SK-N-SH (cell line): ENCODE results near the gene CAPN10. TPM values are rescaled to one million over a fixed set of nuclear protein-coding genes. Genes with fewer than 3 reads are reported as not detected.

Experiments used
- CTCF ChIA-PET: fragments of 300-600, 350-600 bp; formaldehyde crosslinking; extraction: SDS; loops from one replicate; lab custom pipeline; 2021; lab: Yijun Ruan, JAX
- POLR2A ChIA-PET: fragments of 350-600 bp; sonication (Branson Sonifier 250); formaldehyde crosslinking; extraction: SDS; loops from one replicate; lab custom pipeline; 2020; ENCODE audit warnings: antibody characterized with exemption, inconsistent platforms; lab: Yijun Ruan, JAX
- DNase-seq: peaks from one replicate; pipeline ENCODE4 v3.0.0; 2012
- H2AFZ ChIP-seq: fragments of 200-600 bp; sonication (generic); 2 replicates; pipeline ENCODE4 v1.8.1; 2016; ENCODE audit warnings: antibody characterized with exemption, mild to moderate bottlenecking, low read depth
- H3F3A ChIP-seq: fragments of 200-600 bp; sonication (generic); replicated peaks from 2 replicates; pipeline ENCODE3; 2016; ENCODE audit warnings: antibody characterized with exemption, mild to moderate bottlenecking; ENCODE audit not compliant: insufficient read depth
- H3K27ac ChIP-seq, 2 experiments: fragments of 200-500 bp in 1 of 2; fragments of 200-600 bp in 1 of 2; sonication (Bioruptor generic) in 1 of 2; sonication (generic), shearing (Covaris generic) in 1 of 2; 2 replicates each; pipeline versions ENCODE4 v1.5.1 to v1.6.1; 2014 to 2016; ENCODE audit warnings: low read depth in 2 of 2, inconsistent platforms in 1 of 2, low read length in 1 of 2, mild to moderate bottlenecking in 1 of 2, mixed read lengths in 1 of 2
- H3K27me3 ChIP-seq: fragments of 200-600 bp; sonication (generic), shearing (Covaris generic); 2 replicates; pipeline ENCODE4 v1.6.1; 2016; ENCODE audit warnings: mixed run types; ENCODE audit not compliant: insufficient read depth
- H3K36me3 ChIP-seq, 2 experiments: fragments of 200-500 bp in 1 of 2; fragments of 200-600 bp in 1 of 2; sonication (Bioruptor generic) in 1 of 2; sonication (generic) in 1 of 2; replicated peaks in 1 of 2; 2 replicates each; pipeline versions ENCODE3 to v1.5.1; 2014 to 2016; ENCODE audit warnings: low read length in 1 of 2, mild to moderate bottlenecking in 1 of 2; ENCODE audit not compliant: insufficient read depth in 2 of 2, control insufficient read depth in 1 of 2
- H3K4me1 ChIP-seq, 2 experiments: fragments of 200-500 bp in 1 of 2; fragments of 200-600 bp in 1 of 2; sonication (Bioruptor generic) in 1 of 2; sonication (generic), shearing (Covaris generic) in 1 of 2; 2 replicates each; pipeline versions ENCODE4 v1.5.1 to v1.6.1; 2014 to 2016; ENCODE audit warnings: low read depth in 1 of 2, low read length in 1 of 2, mixed run types in 1 of 2; ENCODE audit not compliant: insufficient read depth in 2 of 2, control insufficient read depth in 1 of 2
- H3K4me2 ChIP-seq: fragments of 200-600 bp; sonication (generic), shearing (Covaris generic); 2 replicates; pipeline ENCODE4 v1.6.1; 2017; ENCODE audit warnings: mixed run types
- H3K4me3 ChIP-seq, 2 experiments: fragments of 200-500 bp in 1 of 2; fragments of 200-600 bp in 1 of 2; sonication (Bioruptor generic) in 1 of 2; sonication (generic), shearing (Covaris generic) in 1 of 2; 2 replicates each; pipeline versions ENCODE4 v1.5.1 to v1.8.1; 2014 to 2016; ENCODE audit warnings: low read depth in 2 of 2, inconsistent platforms in 1 of 2, low read length in 1 of 2, mild to moderate bottlenecking in 1 of 2, mixed read lengths in 1 of 2, moderate library complexity in 1 of 2
- H3K79me2 ChIP-seq: fragments of 200-600 bp; sonication (generic); 2 replicates; pipeline ENCODE4 v1.8.1; 2017; ENCODE audit warnings: mild to moderate bottlenecking; ENCODE audit not compliant: insufficient read depth
- H3K9ac ChIP-seq: fragments of 200-600 bp; sonication (generic); 2 replicates; pipeline ENCODE4 v1.6.1; 2017; ENCODE audit warnings: mixed run types
- H3K9me2 ChIP-seq: fragments of 200-600 bp; sonication (generic); 2 replicates; pipeline ENCODE4 v1.6.1; 2017; ENCODE audit warnings: mixed run types
- H3K9me3 ChIP-seq: fragments of 200-600 bp; sonication (generic); 2 replicates; pipeline ENCODE4 v1.6.1; 2017; ENCODE audit warnings: mixed run types, mild to moderate bottlenecking, moderate library complexity
- H4K20me1 ChIP-seq: fragments of 200-600 bp; sonication (generic); 2 replicates; pipeline ENCODE4 v1.6.1; 2017; ENCODE audit warnings: mild to moderate bottlenecking, mixed run types; ENCODE audit not compliant: insufficient read depth
- CTCF ChIP-seq: fragments of 200-600 bp; sonication (generic); IDR thresholded peaks from 2 replicates; pipeline ENCODE4 v1.6.1; 2017; ENCODE audit warnings: antibody characterized with exemption, mild to moderate bottlenecking, moderate library complexity
- ELF1 ChIP-seq: IDR thresholded peaks from 2 replicates; pipeline ENCODE4 v1.4.0; 2012
- EZH2phosphoT487 ChIP-seq: fragments of 200-600 bp; sonication (generic); IDR thresholded peaks from 2 replicates; pipeline ENCODE4 v1.6.1; 2017; ENCODE audit warnings: low read depth, mixed run types, mild to moderate bottlenecking, antibody characterized with exemption, moderate library complexity, borderline replicate concordance
- FOSL2 ChIP-seq: IDR thresholded peaks from 2 replicates; pipeline ENCODE4 v1.4.0; 2012; ENCODE audit warnings: low read depth, mild to moderate bottlenecking, moderate library complexity, borderline replicate concordance
- FOXJ3 ChIP-seq: sonication (generic); formaldehyde crosslinking; IDR thresholded peaks from 2 replicates; pipeline ENCODE4 v1.5.1; 2020; ENCODE audit warnings: mild to moderate bottlenecking, missing genetic modification reagents
- FOXM1 ChIP-seq: IDR thresholded peaks from 2 replicates; pipeline ENCODE4 v1.4.0; 2012; ENCODE audit warnings: low read depth, mild to moderate bottlenecking
- GATA2 ChIP-seq: sonication (generic); formaldehyde crosslinking; IDR thresholded peaks from 2 replicates; pipeline ENCODE4 v1.5.0; 2020; ENCODE audit warnings: mild to moderate bottlenecking, missing genetic modification reagents
- JUND ChIP-seq: IDR thresholded peaks from 2 replicates; pipeline ENCODE4 v1.4.0; 2012
- MEF2A ChIP-seq: IDR thresholded peaks from 2 replicates; pipeline ENCODE4 v1.4.0; 2012; ENCODE audit warnings: low read depth, borderline replicate concordance
- NFIC ChIP-seq: IDR thresholded peaks from 2 replicates; pipeline ENCODE4 v1.4.0; 2012; ENCODE audit warnings: borderline replicate concordance
- POLR2AphosphoS5 ChIP-seq: IDR thresholded peaks from 2 replicates; pipeline ENCODE4 v1.6.1; 2012; ENCODE audit warnings: low read depth, low read length
- RFX5 ChIP-seq: IDR thresholded peaks from 2 replicates; pipeline ENCODE4 v1.6.1; 2012; ENCODE audit warnings: mild to moderate bottlenecking, improper control_type of control experiment, low read length
- RXRA ChIP-seq: IDR thresholded peaks from 2 replicates; pipeline ENCODE4 v1.4.0; 2012; ENCODE audit warnings: low read depth, mild to moderate bottlenecking, borderline replicate concordance
- SIN3A ChIP-seq: IDR thresholded peaks from 2 replicates; pipeline ENCODE4 v1.6.1; 2012; ENCODE audit warnings: low read depth, mild to moderate bottlenecking, low read length, moderate library complexity, borderline replicate concordance
- TCF12 ChIP-seq: IDR thresholded peaks from 2 replicates; pipeline ENCODE4 v1.4.0; 2012
- TEAD4 ChIP-seq: IDR thresholded peaks from 2 replicates; pipeline ENCODE4 v1.4.0; 2012; ENCODE audit warnings: mild to moderate bottlenecking, borderline replicate concordance; ENCODE audit not compliant: insufficient read depth
- ZBTB33 ChIP-seq: IDR thresholded peaks from 2 replicates; pipeline ENCODE4 v1.4.0; 2012; ENCODE audit warnings: low read depth, borderline replicate concordance
- WGBS: methylation state at CpG from one replicate; pipeline ENCODE4 v1.1.6; 2017; ENCODE audit warnings: low lambda C conversion rate; 5-methylcytosine and 5-hydroxymethylcytosine counted together
- polyA plus RNA-seq, 3 experiments: library from polyadenylated mRNA; depleted of rRNA; stranded (reverse); fragments of >200 nt; gene quantifications; 2 replicates each; pipeline ENCODE4 v1.2.3, GENCODE V29; 2012
- TF ChIP-seq, protein P1 (sequence below): IDR thresholded peaks from 2 replicates; pipeline ENCODE4 v1.4.0; 2012; ENCODE audit warnings: low read depth, borderline replicate concordance
- TF ChIP-seq, protein P2 (sequence below): fragments of 150-350 bp; IDR thresholded peaks from 2 replicates; pipeline ENCODE4 v1.6.1; 2016; ENCODE audit warnings: mild to moderate bottlenecking, low read depth, low read length

Gene CAPN10
- polyA plus RNA-seq, 1 of the 3 experiments (the other 2 are of a cell fraction), result 24.0 TPM

- Histone ChIP-seq H3K4me2 (no peak overlapping the region), H3K27ac (no peak overlapping the region), H3K9ac (no peak overlapping the region), H3K9me3 (no peaks in the 10 kb centered on the region), H4K20me1 (no peaks in the 10 kb centered on the region), H3K27me3 (no peaks in the 10 kb centered on the region), H3K4me3 (no peak overlapping the region), H3K36me3 (peaks cover 20 to 22% of the 10 kb centered on the region in 2 experiments), H3K9me2 (no peaks in the 10 kb centered on the region), H3K79me2 (peaks cover 28% of the 10 kb centered on the region; the same call in 1 of the 2 replicates), H3F3A (no peaks in the 10 kb centered on the region), H2AFZ (no peak overlapping the region), H3K4me1 (no peaks in the 10 kb centered on the region)
- CTCF ChIA-PET, result interaction anchor here (0.8 to 2.5 kb wide), 4 partner anchors 15 to 47 kb away, joined by 3 to 9 read pairs (median 4); no protein-coding TSS in a partner anchor
- WGBS, result 98% methylated on average over 4 of the region's 4 CpGs
- no peak for TF ChIP-seq SIN3A
- TF ChIP-seq, protein P1, sequence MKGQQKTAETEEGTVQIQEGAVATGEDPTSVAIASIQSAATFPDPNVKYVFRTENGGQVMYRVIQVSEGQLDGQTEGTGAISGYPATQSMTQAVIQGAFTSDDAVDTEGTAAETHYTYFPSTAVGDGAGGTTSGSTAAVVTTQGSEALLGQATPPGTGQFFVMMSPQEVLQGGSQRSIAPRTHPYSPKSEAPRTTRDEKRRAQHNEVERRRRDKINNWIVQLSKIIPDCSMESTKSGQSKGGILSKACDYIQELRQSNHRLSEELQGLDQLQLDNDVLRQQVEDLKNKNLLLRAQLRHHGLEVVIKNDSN, result no peak
- TF ChIP-seq TCF12, result no peak
- no peak for TF ChIP-seq FOXM1
- TF ChIP-seq, protein P2, sequence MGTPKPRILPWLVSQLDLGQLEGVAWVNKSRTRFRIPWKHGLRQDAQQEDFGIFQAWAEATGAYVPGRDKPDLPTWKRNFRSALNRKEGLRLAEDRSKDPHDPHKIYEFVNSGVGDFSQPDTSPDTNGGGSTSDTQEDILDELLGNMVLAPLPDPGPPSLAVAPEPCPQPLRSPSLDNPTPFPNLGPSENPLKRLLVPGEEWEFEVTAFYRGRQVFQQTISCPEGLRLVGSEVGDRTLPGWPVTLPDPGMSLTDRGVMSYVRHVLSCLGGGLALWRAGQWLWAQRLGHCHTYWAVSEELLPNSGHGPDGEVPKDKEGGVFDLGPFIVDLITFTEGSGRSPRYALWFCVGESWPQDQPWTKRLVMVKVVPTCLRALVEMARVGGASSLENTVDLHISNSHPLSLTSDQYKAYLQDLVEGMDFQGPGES, result no peak
- TF ChIP-seq FOSL2, result no peak
- no peak for TF ChIP-seq EZH2phosphoT487
- no peak for TF ChIP-seq TEAD4
- TF ChIP-seq ELF1, result no peak
- TF ChIP-seq NFIC, result no peak
- TF ChIP-seq FOXJ3 (CRISPR knock-in tag), result no peak
- no peak for TF ChIP-seq RFX5
- no peak for TF ChIP-seq GATA2 (CRISPR knock-in tag)
- no peak for TF ChIP-seq POLR2AphosphoS5
- TF ChIP-seq CTCF, result no peak
- POLR2A ChIA-PET, result no interaction called here
- no peak for DNase-seq
These were observed 35.2 kb upstream of the CAPN10 start for GRCh38 chr2:240551288-240551687.

GRCh38 chr2:240551811-240552210 lies 34.7 kb upstream of the CAPN10 start:
- Histone ChIP-seq H3K9me3 (no peaks in the 10 kb centered on the region), H3K4me1 (no peaks in the 10 kb centered on the region; a peak in 1 of 4 replicates), H3K4me3 (no peak overlapping the region), H3K9me2 (no peaks in the 10 kb centered on the region), H3K4me2 (no peak overlapping the region), H4K20me1 (0 out of 2 replicates have a peak, but pooled peaks cover 3% of the 10 kb centered on the region), H3F3A (no peaks in the 10 kb centered on the region), H3K9ac (no peak overlapping the region), H2AFZ (no peak overlapping the region), H3K79me2 (peaks cover 33% of the 10 kb centered on the region; the same call in 1 of the 2 replicates), H3K27me3 (no peaks in the 10 kb centered on the region), H3K27ac (no peak overlapping the region), H3K36me3 (peaks cover 20 to 22% of the 10 kb centered on the region in 2 experiments)
- ChIA-PET CTCF (interaction anchor here (0.8 to 2.5 kb wide), 4 partner anchors 9 to 38 kb away, joined by 3 to 9 read pairs (median 4); no protein-coding TSS in a partner anchor), POLR2A (no interaction called here)
- DNase-seq, result no peak
- TF ChIP-seq RXRA (no peak), EZH2phosphoT487 (no peak), TEAD4 (no peak), ZBTB33 (no peak), GATA2 (CRISPR knock-in tag) (no peak), MEF2A (no peak), JUND (no peak), ELF1 (no peak), POLR2AphosphoS5 (no peak)
- 0% methylated on average over 1 of the region's 1 CpG for WGBS
